HL-60 (cell line): ENCODE measurements around the gene TRUB1.

Source experiments
- POLR2AphosphoS5 ChIP-seq: IDR thresholded peaks from 2 replicates; pipeline ENCODE4 v1.6.1; 2012; ENCODE audit warnings: low read depth
- TF ChIP-seq, protein P1 (sequence below): IDR thresholded peaks from one replicate; pipeline ENCODE4 v1.5.1; 2011; ENCODE audit warnings: low read length, control low read depth, inconsistent platforms; ENCODE audit not compliant: insufficient read depth

DNA sequence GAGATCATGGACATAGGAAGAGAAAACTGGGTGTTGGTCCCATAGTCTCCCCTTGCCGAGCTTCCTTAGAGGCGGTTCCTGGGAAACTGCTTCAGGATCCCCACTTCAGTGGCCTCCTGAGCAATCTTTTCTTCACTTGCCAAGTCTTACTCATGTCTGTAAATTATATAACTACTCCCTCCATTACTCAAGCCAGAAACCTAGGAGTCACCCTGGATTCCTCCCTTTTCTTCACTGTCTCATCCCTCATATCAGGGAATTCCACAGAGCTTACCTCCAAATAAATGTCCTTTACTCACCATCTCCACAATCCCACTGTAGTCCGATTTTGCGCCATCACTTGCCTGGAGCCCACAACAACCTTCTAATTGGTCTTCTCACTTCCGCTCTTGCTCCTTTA lies 29.1 kb upstream of the TRUB1 start:
- no peak for TF ChIP-seq POLR2AphosphoS5
- TF ChIP-seq, protein P1, sequence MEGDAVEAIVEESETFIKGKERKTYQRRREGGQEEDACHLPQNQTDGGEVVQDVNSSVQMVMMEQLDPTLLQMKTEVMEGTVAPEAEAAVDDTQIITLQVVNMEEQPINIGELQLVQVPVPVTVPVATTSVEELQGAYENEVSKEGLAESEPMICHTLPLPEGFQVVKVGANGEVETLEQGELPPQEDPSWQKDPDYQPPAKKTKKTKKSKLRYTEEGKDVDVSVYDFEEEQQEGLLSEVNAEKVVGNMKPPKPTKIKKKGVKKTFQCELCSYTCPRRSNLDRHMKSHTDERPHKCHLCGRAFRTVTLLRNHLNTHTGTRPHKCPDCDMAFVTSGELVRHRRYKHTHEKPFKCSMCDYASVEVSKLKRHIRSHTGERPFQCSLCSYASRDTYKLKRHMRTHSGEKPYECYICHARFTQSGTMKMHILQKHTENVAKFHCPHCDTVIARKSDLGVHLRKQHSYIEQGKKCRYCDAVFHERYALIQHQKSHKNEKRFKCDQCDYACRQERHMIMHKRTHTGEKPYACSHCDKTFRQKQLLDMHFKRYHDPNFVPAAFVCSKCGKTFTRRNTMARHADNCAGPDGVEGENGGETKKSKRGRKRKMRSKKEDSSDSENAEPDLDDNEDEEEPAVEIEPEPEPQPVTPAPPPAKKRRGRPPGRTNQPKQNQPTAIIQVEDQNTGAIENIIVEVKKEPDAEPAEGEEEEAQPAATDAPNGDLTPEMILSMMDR, result no peak
